ENCODE results near the gene CDC27. TPM values are rescaled to one million over a fixed set of nuclear protein-coding genes. Genes with fewer than 3 reads are reported as not detected.

The CDC27 gene
- total and polyA plus RNA-seq, 2 donors (not counting 3 experiments of a cell fraction or from before 2014, with no cell fraction given) = 76.1 to 172 TPM

DNA sequence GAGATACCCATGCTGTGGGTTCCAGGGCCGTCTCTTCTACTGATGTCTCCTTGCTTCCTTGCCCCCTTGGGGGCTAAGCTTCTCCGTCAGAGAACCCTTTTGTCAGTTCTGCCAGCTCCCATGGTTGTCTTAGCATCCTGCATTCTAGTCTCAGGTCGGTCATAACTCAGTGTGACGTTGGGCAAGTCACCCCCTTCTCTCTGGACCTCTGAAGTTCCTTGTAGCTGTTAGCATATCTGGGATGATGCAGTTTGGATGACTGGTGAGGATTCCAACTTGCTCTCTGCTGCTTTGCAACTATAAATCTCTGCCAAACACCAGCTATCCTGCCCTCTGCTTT lies 11.2 kb upstream of the CDC27 start:
- POLR2A ChIA-PET = no interaction called here
- TF ChIP-seq EZH2 (IDR thresholded peaks at IDR 0.05; ENCODE audit: borderline replicate concordance, low read depth, low read length, severe bottlenecking) = no peak
- TF ChIP-seq FOS (IDR thresholded peaks at IDR 0.05; ENCODE audit: borderline replicate concordance, insufficient read depth, low read length) = no peak
- TF ChIP-seq JUN (IDR thresholded peaks at IDR 0.05; ENCODE audit: borderline replicate concordance, insufficient read depth, insufficient read length, low read depth) = no peak
- TF ChIP-seq MYC (IDR thresholded peaks at IDR 0.05; ENCODE audit: low read depth, low read length) = no peak
- TF ChIP-seq GATA2 (IDR thresholded peaks at IDR 0.05; ENCODE audit: insufficient read depth, insufficient read length, low read depth, low read length) = no peak
- TF ChIP-seq POLR2AphosphoS5 (IDR thresholded peaks at IDR 0.05; ENCODE audit: insufficient read depth, low read depth, low read length) = no peak
- TF ChIP-seq CTCF (IDR thresholded peaks at IDR 0.05; ENCODE audit: extremely low read depth in 1 of 2, insufficient read depth in 1 of 2, low read depth in 1 of 2, low read length in 2 of 2) = no peak
- no peak for TF ChIP-seq POLR2A (IDR thresholded peaks at IDR 0.05; ENCODE audit: low read depth, low read length)
- no peak for TF ChIP-seq MAX (IDR thresholded peaks at IDR 0.05; ENCODE audit: insufficient read depth, insufficient read length)
- no peaks in the 10 kb centered on the region for H3K27me3 ChIP-seq (ENCODE audit: control insufficient read depth in 2 of 2, insufficient read depth in 2 of 2, low read length in 2 of 2)
- H3K9me1 ChIP-seq (replicated peaks; ENCODE audit: control insufficient read depth, extremely low read depth, insufficient read depth, low read length) = no peaks in the 10 kb centered on the region
- no peak overlapping the region for H3K4me2 ChIP-seq (ENCODE audit: insufficient read depth, low read length)
- FAIRE-seq (no peak), DNase-seq (ENCODE audit: low read depth, low spot score) (no peak)
- no TSS peak for BruUV-seq (replicated peaks)
- intact Hi-C loops (cut with micrococcal nuclease) = no loop called here
- H3K27ac ChIP-seq (ENCODE audit: insufficient read depth, low read depth, low read length) = no peak overlapping the region
- H3K4me3 ChIP-seq (replicated peaks in 1 of 3; ENCODE audit: insufficient read depth in 1 of 3, low read depth in 1 of 3, low read length in 3 of 3) = no peak overlapping the region
- no peaks in the 10 kb centered on the region for H3K36me3 ChIP-seq (ENCODE audit: control insufficient read depth in 2 of 2, extremely low read depth in 1 of 2, insufficient read depth in 2 of 2, low read length in 2 of 2)
- H3K79me2 ChIP-seq (ENCODE audit: control insufficient read depth, insufficient read depth, low read length) = no peaks in the 10 kb centered on the region
- H2AFZ ChIP-seq (ENCODE audit: low read depth, low read length) = no peak overlapping the region
- CTCF ChIA-PET = no interaction called here
- H3K4me1 ChIP-seq (ENCODE audit: control insufficient read depth, extremely low read depth, insufficient read depth, low read length) = no peaks in the 10 kb centered on the region
- no peaks in the 10 kb centered on the region for H4K20me1 ChIP-seq (replicated peaks; ENCODE audit: control insufficient read depth, extremely low read depth, insufficient read depth, low read length)
- dilution Hi-C loops (cut with MboI; ENCODE audit: extremely low pct_ligation_motif_present, low sequenced_read_pairs) = no loop called here
- no peaks in the 10 kb centered on the region for H3K9me3 ChIP-seq (replicated peaks; ENCODE audit: control insufficient read depth, insufficient read depth, low read length)
- H3K9ac ChIP-seq (replicated peaks; ENCODE audit: extremely low read depth, insufficient read depth, low read length) = no peak overlapping the region
